SK-N-SH treated with all-trans-retinoic acid at 6 μM for 48 hours (cell line): ENCODE data around the gene ADCY5.

Experiments used
- ATAC-seq: fragments of 200-7000 bp; cut with Tn5 transposase; 3 replicates; pipeline ENCODE4 v1.9.1; 2020; ENCODE audit warnings: mild to moderate bottlenecking, moderate library complexity
- ARNTL ChIP-seq: fragments of 450-650 bp; formaldehyde crosslinking; IDR thresholded peaks from 2 replicates; pipeline ENCODE4 v1.5.0; 2020; ENCODE audit warnings: low read depth, mild to moderate bottlenecking, moderate library complexity, borderline replicate concordance
- CSDC2 ChIP-seq: fragments of 250-450 bp; sonication (Bioruptor Pico); IDR thresholded peaks from 2 replicates; pipeline ENCODE4 v1.5.0; 2020; ENCODE audit warnings: mild to moderate bottlenecking, moderate library complexity
- ESRRG ChIP-seq: fragments of 250-450 bp; sonication (Bioruptor Pico); IDR thresholded peaks from 2 replicates; pipeline ENCODE4 v1.6.1; 2021; ENCODE audit warnings: mild to moderate bottlenecking
- GLIS3 ChIP-seq: fragments of 250-450 bp; sonication (Bioruptor Pico); IDR thresholded peaks from 2 replicates; pipeline ENCODE4 v1.5.0; 2020; ENCODE audit warnings: mild to moderate bottlenecking, moderate library complexity
- ISL1 ChIP-seq: fragments of 250-450 bp; sonication (Bioruptor Pico); IDR thresholded peaks from 2 replicates; pipeline ENCODE4 v2.1.2; 2022; ENCODE audit warnings: mild to moderate bottlenecking, moderate library complexity
- OSR1 ChIP-seq: fragments of 250-450 bp; sonication (Bioruptor Pico); IDR thresholded peaks from 2 replicates; pipeline ENCODE4 v1.8.0; 2022; ENCODE audit warnings: moderate library complexity, mild to moderate bottlenecking, inconsistent platforms
- PPARA ChIP-seq: fragments of 250-450 bp; sonication (Bioruptor Pico); IDR thresholded peaks from 2 replicates; pipeline ENCODE4 v1.5.0; 2020; ENCODE audit warnings: mild to moderate bottlenecking, borderline replicate concordance
- RARB ChIP-seq: fragments of 250-450 bp; sonication (Bioruptor Pico); IDR thresholded peaks from 2 replicates; pipeline ENCODE4 v1.8.0; 2021; ENCODE audit warnings: mild to moderate bottlenecking, moderate library complexity
- SNAI2 ChIP-seq: fragments of 250-450 bp; sonication (Bioruptor Pico); IDR thresholded peaks from 2 replicates; pipeline ENCODE4 v1.5.0; 2020; ENCODE audit warnings: mild to moderate bottlenecking, moderate library complexity
- TCF4 ChIP-seq: fragments of 250-450 bp; sonication (Bioruptor Pico); IDR thresholded peaks from 2 replicates; pipeline ENCODE4 v1.8.0; 2021; ENCODE audit warnings: mild to moderate bottlenecking, moderate library complexity, borderline replicate concordance
- TOX ChIP-seq: fragments of 250-450 bp; sonication (Bioruptor Pico); IDR thresholded peaks from 2 replicates; pipeline ENCODE4 v1.8.0; 2021; ENCODE audit warnings: mild to moderate bottlenecking, moderate library complexity, borderline replicate concordance
- ZC3H10 ChIP-seq: fragments of 250-450 bp; sonication (Bioruptor Pico); IDR thresholded peaks from 2 replicates; pipeline ENCODE4 v1.5.1; 2021; ENCODE audit warnings: mild to moderate bottlenecking, moderate library complexity
- ZFP3 ChIP-seq: fragments of 250-450 bp; sonication (Bioruptor Pico); IDR thresholded peaks from 2 replicates; pipeline ENCODE4 v1.5.0; 2020; ENCODE audit warnings: mild to moderate bottlenecking, moderate library complexity
- ZFP30 ChIP-seq: fragments of 450-650 bp; formaldehyde crosslinking; IDR thresholded peaks from 2 replicates; pipeline ENCODE4 v1.5.0; 2022; ENCODE audit warnings: mild to moderate bottlenecking, moderate library complexity
- ZNF565 ChIP-seq: fragments of 450-650 bp; formaldehyde crosslinking; conservative IDR thresholded peaks from 2 replicates; pipeline ENCODE4 v1.5.0; 2020; ENCODE audit warnings: low read depth, mild to moderate bottlenecking, moderate library complexity
- ZNF70 ChIP-seq: fragments of 450-650 bp; formaldehyde crosslinking; IDR thresholded peaks from 2 replicates; pipeline ENCODE4 v1.5.0; 2020; ENCODE audit warnings: mild to moderate bottlenecking, moderate library complexity
- ZNF8 ChIP-seq: fragments of 450-650 bp; formaldehyde crosslinking; IDR thresholded peaks from 2 replicates; pipeline ENCODE4 v1.5.0; 2020; ENCODE audit warnings: mild to moderate bottlenecking, moderate library complexity
- TF ChIP-seq, protein P1 (sequence below): fragments of 250-450 bp; sonication (Bioruptor Pico); IDR thresholded peaks from 2 replicates; pipeline ENCODE4 v1.8.0; 2021; ENCODE audit warnings: low read depth, mild to moderate bottlenecking, moderate library complexity, borderline replicate concordance
- TF ChIP-seq, protein P2 (sequence below): fragments of 250-450 bp; sonication (Bioruptor Pico); IDR thresholded peaks from 2 replicates; pipeline ENCODE4 v1.5.1; 2021; ENCODE audit warnings: mild to moderate bottlenecking, moderate library complexity
- TF ChIP-seq, protein P3 (sequence below): fragments of 250-450 bp; sonication (Bioruptor Pico); IDR thresholded peaks from 2 replicates; pipeline ENCODE4 v1.8.0; 2020; ENCODE audit warnings: mild to moderate bottlenecking, moderate library complexity, borderline replicate concordance
- TF ChIP-seq, protein P4 (sequence below): fragments of 250-450 bp; sonication (Bioruptor Pico); IDR thresholded peaks from 2 replicates; pipeline ENCODE4 v1.5.0; 2020; ENCODE audit warnings: mild to moderate bottlenecking, moderate library complexity

Gene ADCY5

DNA sequence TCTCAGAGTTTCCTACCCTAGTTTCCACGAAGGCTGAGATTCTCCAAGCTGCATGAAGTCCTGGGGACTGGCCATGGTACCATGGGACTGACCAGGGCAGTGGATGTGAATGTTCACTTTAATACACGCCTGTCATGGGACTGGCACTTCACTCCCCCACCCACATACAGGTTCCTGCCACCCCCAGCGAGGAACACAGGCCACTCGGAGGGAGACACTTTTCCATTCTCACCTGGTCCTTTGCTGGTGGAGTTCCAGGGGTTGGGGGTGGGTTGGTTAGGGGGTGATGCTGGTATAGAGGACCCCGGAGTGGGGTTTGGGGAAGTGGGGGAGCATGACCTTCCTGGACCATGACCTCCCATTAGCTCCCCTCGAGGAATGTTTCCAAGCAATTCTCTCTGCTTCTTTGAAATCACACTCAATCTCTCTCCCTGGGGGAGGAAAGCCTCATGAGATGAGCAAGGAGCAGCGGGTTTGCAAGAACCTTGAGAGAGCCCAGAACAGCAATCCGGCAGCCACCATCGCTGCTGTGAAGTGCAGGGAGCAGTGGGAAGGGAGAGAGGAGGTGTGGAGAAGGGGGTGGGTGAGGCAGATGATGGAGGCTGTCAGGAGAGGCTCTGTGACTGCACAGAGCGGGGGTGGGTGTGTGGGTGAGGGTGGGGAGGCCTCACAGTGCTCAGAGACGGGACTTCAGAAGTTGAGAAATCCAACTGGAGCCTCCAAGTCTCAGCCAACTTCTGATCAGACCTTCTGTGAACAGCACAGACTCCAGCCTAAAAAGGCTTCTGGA, 69.7 kb downstream of the ADCY5 start:
- TF ChIP-seq, protein P1, sequence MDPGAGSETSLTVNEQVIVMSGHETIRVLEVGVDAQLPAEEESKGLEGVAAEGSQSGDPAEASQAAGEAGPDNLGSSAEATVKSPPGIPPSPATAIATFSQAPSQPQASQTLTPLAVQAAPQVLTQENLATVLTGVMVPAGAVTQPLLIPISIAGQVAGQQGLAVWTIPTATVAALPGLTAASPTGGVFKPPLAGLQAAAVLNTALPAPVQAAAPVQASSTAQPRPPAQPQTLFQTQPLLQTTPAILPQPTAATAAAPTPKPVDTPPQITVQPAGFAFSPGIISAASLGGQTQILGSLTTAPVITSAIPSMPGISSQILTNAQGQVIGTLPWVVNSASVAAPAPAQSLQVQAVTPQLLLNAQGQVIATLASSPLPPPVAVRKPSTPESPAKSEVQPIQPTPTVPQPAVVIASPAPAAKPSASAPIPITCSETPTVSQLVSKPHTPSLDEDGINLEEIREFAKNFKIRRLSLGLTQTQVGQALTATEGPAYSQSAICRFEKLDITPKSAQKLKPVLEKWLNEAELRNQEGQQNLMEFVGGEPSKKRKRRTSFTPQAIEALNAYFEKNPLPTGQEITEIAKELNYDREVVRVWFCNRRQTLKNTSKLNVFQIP, result no peak
- TF ChIP-seq ZNF8 (no peak), ZNF70 (no peak), ISL1 (no peak), ZC3H10 (no peak), ESRRG (CRISPR knock-in tag) (no peak), TCF4 (CRISPR knock-in tag) (no peak), SNAI2 (no peak), ZNF565 (CRISPR knock-in tag) (no peak), ZFP3 (CRISPR knock-in tag) (no peak), ZFP30 (CRISPR knock-in tag) (no peak), CSDC2 (CRISPR knock-in tag) (no peak), TOX (CRISPR knock-in tag) (no peak)
- TF ChIP-seq, protein P2, sequence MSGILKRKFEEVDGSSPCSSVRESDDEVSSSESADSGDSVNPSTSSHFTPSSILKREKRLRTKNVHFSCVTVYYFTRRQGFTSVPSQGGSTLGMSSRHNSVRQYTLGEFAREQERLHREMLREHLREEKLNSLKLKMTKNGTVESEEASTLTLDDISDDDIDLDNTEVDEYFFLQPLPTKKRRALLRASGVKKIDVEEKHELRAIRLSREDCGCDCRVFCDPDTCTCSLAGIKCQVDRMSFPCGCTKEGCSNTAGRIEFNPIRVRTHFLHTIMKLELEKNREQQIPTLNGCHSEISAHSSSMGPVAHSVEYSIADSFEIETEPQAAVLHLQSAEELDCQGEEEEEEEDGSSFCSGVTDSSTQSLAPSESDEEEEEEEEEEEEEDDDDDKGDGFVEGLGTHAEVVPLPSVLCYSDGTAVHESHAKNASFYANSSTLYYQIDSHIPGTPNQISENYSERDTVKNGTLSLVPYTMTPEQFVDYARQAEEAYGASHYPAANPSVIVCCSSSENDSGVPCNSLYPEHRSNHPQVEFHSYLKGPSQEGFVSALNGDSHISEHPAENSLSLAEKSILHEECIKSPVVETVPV (CRISPR knock-in tag), result no peak
- TF ChIP-seq, protein P3, sequence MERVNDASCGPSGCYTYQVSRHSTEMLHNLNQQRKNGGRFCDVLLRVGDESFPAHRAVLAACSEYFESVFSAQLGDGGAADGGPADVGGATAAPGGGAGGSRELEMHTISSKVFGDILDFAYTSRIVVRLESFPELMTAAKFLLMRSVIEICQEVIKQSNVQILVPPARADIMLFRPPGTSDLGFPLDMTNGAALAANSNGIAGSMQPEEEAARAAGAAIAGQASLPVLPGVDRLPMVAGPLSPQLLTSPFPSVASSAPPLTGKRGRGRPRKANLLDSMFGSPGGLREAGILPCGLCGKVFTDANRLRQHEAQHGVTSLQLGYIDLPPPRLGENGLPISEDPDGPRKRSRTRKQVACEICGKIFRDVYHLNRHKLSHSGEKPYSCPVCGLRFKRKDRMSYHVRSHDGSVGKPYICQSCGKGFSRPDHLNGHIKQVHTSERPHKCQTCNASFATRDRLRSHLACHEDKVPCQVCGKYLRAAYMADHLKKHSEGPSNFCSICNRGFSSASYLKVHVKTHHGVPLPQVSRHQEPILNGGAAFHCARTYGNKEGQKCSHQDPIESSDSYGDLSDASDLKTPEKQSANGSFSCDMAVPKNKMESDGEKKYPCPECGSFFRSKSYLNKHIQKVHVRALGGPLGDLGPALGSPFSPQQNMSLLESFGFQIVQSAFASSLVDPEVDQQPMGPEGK (CRISPR knock-in tag), result no peak
- ATAC-seq, result no peak

DNA sequence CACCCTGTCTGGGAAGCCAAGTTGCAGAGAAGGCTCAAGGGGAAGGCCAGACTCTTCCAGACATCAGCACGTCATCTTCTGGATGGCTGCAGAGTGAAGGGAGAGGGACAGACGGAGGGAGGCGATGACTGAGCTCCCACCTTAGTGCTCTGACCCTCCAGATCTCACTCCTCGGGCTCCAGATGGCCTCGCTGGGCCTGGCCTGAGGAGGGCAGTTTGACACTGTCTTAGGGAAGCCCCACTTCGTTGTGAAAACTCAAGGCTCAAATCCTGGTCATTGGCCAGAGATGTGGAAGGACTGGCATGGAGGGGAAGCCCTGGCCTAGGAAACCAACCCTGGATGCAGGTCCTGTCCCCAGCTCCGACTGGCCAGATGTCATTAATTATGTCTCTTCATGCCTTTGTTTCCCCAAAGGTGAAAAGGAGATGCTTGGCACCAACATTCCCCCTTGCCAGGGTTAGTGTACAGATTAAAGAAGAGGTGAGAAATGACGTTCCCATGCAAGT, 70.4 kb downstream of the ADCY5 start:
- ATAC-seq, result no peak
- TF ChIP-seq ARNTL (CRISPR knock-in tag), result no peak
- no peak for TF ChIP-seq TCF4 (CRISPR knock-in tag)
- TF ChIP-seq PPARA (CRISPR knock-in tag), result no peak
- no peak for TF ChIP-seq OSR1 (CRISPR knock-in tag)
- no peak for TF ChIP-seq GLIS3
- TF ChIP-seq, protein P1, result no peak
- TF ChIP-seq ZFP30 (CRISPR knock-in tag), result no peak
- TF ChIP-seq ZFP3 (CRISPR knock-in tag), result no peak
- no peak for TF ChIP-seq ZNF565 (CRISPR knock-in tag)
- TF ChIP-seq ZNF8, result no peak
- TF ChIP-seq, protein P2 (CRISPR knock-in tag), result no peak
- no peak for TF ChIP-seq ZC3H10

DNA sequence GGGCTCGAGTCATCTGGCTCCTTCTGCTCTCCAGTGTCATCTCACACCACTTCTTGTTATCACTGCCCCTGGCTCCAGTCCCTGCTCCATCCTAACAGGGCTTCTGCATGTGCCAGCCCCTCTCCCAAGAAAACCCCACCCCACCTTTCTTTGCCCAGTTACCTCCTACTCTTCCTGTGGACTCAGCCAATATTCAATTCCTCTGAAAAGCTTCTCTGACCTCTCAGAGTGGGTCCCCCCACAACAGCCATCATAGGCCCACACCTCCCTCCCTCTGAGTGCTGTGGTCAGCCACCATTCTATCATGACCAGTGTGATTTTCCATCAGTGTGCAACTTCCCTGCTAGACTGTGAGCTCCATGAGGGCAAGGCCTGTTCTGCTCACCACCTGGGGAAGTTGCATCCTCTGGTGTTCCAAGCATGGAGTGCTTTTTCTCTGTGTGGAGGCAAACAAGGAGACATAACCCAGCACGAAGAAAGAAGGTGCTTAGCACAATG, 71.6 kb downstream of the ADCY5 start:
- ATAC-seq, result no peak
- TF ChIP-seq, protein P4, sequence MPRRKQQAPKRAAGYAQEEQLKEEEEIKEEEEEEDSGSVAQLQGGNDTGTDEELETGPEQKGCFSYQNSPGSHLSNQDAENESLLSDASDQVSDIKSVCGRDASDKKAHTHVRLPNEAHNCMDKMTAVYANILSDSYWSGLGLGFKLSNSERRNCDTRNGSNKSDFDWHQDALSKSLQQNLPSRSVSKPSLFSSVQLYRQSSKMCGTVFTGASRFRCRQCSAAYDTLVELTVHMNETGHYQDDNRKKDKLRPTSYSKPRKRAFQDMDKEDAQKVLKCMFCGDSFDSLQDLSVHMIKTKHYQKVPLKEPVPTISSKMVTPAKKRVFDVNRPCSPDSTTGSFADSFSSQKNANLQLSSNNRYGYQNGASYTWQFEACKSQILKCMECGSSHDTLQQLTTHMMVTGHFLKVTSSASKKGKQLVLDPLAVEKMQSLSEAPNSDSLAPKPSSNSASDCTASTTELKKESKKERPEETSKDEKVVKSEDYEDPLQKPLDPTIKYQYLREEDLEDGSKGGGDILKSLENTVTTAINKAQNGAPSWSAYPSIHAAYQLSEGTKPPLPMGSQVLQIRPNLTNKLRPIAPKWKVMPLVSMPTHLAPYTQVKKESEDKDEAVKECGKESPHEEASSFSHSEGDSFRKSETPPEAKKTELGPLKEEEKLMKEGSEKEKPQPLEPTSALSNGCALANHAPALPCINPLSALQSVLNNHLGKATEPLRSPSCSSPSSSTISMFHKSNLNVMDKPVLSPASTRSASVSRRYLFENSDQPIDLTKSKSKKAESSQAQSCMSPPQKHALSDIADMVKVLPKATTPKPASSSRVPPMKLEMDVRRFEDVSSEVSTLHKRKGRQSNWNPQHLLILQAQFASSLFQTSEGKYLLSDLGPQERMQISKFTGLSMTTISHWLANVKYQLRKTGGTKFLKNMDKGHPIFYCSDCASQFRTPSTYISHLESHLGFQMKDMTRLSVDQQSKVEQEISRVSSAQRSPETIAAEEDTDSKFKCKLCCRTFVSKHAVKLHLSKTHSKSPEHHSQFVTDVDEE (CRISPR knock-in tag), result no peak
- TF ChIP-seq, protein P1, result no peak
- TF ChIP-seq RARB (CRISPR knock-in tag), result no peak
- TF ChIP-seq TOX (CRISPR knock-in tag), result no peak
